Ascending aorta (tissue), 2 donors: ENCODE results near the gene LAMTOR3. TPM values are rescaled to one million over a fixed set of nuclear protein-coding genes. Genes with fewer than 3 reads are reported as not detected.

ENCODE experiments used
- DNase-seq, 2 donors: peaks; one replicate each; pipeline ENCODE4 v3.0.0-alpha.2; 2019; ENCODE audit warnings: low spot score in 2 of 2
- H3K27ac ChIP-seq, 2 donors: fragments of 200-600 bp; sonication (generic); one replicate each; pipeline ENCODE4 v1.5.1; 2016 to 2017; ENCODE audit warnings: mild to moderate bottlenecking in 1 of 2
- H3K27me3 ChIP-seq: fragments of 200-600 bp; sonication (generic); one replicate; pipeline ENCODE4 v1.5.1; 2017
- H3K36me3 ChIP-seq, 2 donors: fragments of 200-600 bp; sonication (generic); one replicate each; pipeline ENCODE4 v1.5.1; 2016
- H3K4me1 ChIP-seq, 2 donors: fragments of 200-600 bp; sonication (generic); one replicate each; pipeline ENCODE4 v1.5.1; 2016 to 2017; ENCODE audit warnings: mild to moderate bottlenecking in 1 of 2
- H3K4me3 ChIP-seq, 2 donors: fragments of 200-600 bp; sonication (generic); one replicate each; pipeline ENCODE4 v1.5.1; 2016 to 2017; ENCODE audit warnings: mild to moderate bottlenecking in 1 of 2
- H3K9me3 ChIP-seq, 2 donors: fragments of 200-600 bp; sonication (generic); one replicate each; pipeline ENCODE4 v1.5.1; 2016
- intact Hi-C: fragments of 100-400 bp; cut with DNase I; formaldehyde crosslinking; loops from one replicate; pipeline ENCODE4 v1.15.1; 2023
- total RNA-seq: library from RNA; depleted of rRNA; stranded (reverse); fragments of >200 nt; gene quantifications from one replicate; pipeline ENCODE4 v1.1.0, GENCODE V29; 2016
- TF ChIP-seq, protein P1 (sequence below), 3 experiments: fragments of 200-600 bp in 2 of 3; fragments of 450-650 bp in 1 of 3; sonication (generic) in 2 of 3; IDR thresholded peaks; one replicate each; pipeline ENCODE4 v1.5.1; 2016 to 2019; ENCODE audit warnings: antibody characterized with exemption in 3 of 3, mild to moderate bottlenecking in 1 of 3, moderate library complexity in 1 of 3

LAMTOR3 gene
- total RNA-seq, 1 donor from 2014 or later = 9.6 TPM

DNA sequence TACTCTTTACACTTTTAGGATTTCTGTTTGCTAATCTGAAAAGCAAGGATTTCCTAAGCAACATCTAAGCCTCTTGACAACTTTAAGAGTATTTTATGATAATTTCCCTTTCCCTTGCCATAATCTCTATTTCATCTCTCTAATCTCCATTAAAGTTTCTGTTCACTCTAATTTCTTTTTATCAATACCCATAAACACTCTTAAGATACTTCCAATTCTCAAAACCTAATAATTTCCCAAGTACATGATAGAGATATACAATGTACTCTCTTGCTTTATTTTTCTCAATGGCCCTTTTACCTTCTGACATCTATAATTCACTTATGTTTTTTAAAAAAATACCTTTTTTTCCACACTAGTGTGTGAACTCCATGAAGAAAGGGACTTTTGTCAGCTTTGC is 50.8 kb downstream of the LAMTOR3 start:
- H3K9me3 ChIP-seq = no peaks in the 10 kb centered on the region
- peaks cover 0 to 3% of the 10 kb centered on the region in 2 donors for H3K4me1 ChIP-seq
- no peak overlapping the region for H3K27ac ChIP-seq
- no peak overlapping the region for H3K4me3 ChIP-seq
- intact Hi-C loops = no loop called here
- DNase-seq = no peak
- no peaks in the 10 kb centered on the region for H3K36me3 ChIP-seq
- TF ChIP-seq, protein P1, sequence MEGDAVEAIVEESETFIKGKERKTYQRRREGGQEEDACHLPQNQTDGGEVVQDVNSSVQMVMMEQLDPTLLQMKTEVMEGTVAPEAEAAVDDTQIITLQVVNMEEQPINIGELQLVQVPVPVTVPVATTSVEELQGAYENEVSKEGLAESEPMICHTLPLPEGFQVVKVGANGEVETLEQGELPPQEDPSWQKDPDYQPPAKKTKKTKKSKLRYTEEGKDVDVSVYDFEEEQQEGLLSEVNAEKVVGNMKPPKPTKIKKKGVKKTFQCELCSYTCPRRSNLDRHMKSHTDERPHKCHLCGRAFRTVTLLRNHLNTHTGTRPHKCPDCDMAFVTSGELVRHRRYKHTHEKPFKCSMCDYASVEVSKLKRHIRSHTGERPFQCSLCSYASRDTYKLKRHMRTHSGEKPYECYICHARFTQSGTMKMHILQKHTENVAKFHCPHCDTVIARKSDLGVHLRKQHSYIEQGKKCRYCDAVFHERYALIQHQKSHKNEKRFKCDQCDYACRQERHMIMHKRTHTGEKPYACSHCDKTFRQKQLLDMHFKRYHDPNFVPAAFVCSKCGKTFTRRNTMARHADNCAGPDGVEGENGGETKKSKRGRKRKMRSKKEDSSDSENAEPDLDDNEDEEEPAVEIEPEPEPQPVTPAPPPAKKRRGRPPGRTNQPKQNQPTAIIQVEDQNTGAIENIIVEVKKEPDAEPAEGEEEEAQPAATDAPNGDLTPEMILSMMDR (IDR thresholded peaks at IDR 0.05) = no peak
- no peaks in the 10 kb centered on the region for H3K27me3 ChIP-seq

DNA sequence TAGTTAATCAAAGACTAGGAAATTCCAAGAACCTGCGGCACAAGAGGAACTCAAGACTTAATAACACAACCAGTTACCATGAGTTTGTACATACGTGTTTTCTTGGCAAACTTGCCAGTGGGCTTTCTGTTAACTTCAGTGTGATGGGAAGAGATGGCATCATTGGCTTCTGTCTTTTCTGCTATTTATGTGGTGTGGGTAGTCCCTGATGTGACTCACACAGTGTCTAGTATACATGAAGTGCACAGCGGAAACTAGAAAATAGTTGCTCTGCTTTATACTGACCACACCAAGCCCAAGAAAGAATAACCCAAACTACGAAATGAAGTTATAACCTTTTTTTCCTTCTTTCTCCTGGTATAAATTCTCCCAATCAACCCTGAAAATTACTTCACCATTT is 53.1 kb downstream of the LAMTOR3 start:
- Histone ChIP-seq H3K4me1 (peaks cover 0 to 3% of the 10 kb centered on the region in 2 donors), H3K27me3 (no peaks in the 10 kb centered on the region), H3K9me3 (no peaks in the 10 kb centered on the region), H3K36me3 (no peaks in the 10 kb centered on the region), H3K4me3 (no peak overlapping the region), H3K27ac (no peak overlapping the region)
- DNase-seq = no peak
- TF ChIP-seq, protein P1 (IDR thresholded peaks at IDR 0.05) = no peak
- intact Hi-C loops = no loop called here

DNA sequence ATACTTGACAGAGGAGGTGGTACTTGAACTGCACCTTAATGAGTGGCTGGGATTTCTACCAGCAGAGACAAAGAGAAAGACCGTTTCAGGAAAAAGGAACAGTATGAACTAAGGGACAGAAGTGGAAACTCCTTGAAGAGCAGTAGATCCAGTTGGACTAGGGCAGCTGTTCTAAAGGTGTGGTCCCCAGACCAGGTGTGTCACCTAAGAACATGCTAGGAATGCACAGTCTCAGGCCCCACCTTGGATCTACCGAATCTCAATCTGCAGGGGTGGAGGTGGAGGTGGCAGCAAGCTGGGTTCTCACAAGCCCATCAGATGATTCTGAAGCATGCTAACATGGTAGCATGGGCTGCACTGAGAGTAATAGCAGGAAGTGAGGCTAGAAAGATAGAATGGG is 55.3 kb downstream of the LAMTOR3 start:
- no peak overlapping the region for H3K27ac ChIP-seq
- DNase-seq = no peak
- intact Hi-C loops = no loop called here
- no peaks in the 10 kb centered on the region for H3K36me3 ChIP-seq
- no peaks in the 10 kb centered on the region for H3K4me1 ChIP-seq
- TF ChIP-seq, protein P1 (IDR thresholded peaks at IDR 0.05) = no peak
- no peaks in the 10 kb centered on the region for H3K9me3 ChIP-seq
- H3K27me3 ChIP-seq = no peaks in the 10 kb centered on the region
- H3K4me3 ChIP-seq = no peak overlapping the region

DNA sequence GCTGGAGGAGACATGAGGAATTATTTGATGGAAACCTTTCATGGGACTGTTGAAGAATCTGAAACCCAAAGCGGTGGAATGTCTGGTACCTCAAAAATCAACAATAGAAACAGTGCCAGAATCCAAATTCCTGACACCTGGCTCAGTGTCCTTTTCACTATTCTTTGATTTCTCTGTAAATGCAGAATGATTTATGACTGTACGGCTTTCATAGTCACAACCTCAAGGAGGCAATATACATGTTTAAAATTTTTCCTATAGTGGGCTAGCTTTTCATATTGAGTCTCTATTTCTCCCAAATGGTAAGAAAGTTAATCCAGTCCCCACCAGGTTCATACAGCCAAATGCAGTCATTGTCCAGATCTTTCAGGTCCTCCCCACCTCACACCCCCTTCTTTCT is 58.3 kb downstream of the LAMTOR3 start:
- Histone ChIP-seq H3K27ac (no peak overlapping the region), H3K4me1 (peaks cover 0 to 3% of the 10 kb centered on the region in 2 donors), H3K36me3 (no peaks in the 10 kb centered on the region), H3K27me3 (no peaks in the 10 kb centered on the region), H3K9me3 (no peaks in the 10 kb centered on the region), H3K4me3 (no peak overlapping the region)
- intact Hi-C loops = no loop called here
- DNase-seq = no peak
- TF ChIP-seq, protein P1 (IDR thresholded peaks at IDR 0.05) = no peak

DNA sequence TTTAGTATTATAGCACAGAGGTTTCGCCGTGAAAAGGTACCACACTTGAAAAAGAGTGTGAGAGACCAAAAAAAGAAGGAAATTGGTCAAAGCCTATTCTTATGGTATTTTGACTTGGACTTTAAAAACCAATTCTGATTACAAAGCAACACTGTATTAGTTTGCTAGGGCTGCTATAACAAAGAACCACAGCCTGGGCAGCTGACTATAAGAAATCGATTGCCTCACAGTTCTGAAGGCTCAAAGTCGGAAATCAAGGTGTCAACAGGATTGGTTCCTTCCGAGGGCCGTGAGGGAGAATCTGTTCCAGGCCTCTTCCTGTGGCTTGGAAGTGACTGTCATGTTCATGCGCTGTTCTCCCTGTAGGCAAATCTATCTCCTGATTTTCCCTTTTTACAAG is 59.7 kb downstream of the LAMTOR3 start:
- intact Hi-C loops = no loop called here
- no peak for DNase-seq
- TF ChIP-seq, protein P1 (IDR thresholded peaks at IDR 0.05) = no peak
- H3K36me3 ChIP-seq = no peaks in the 10 kb centered on the region
- H3K4me1 ChIP-seq = peaks cover 0 to 3% of the 10 kb centered on the region in 2 donors
- no peak overlapping the region for H3K4me3 ChIP-seq
- H3K9me3 ChIP-seq = no peaks in the 10 kb centered on the region
- no peak overlapping the region for H3K27ac ChIP-seq
- H3K27me3 ChIP-seq = no peaks in the 10 kb centered on the region

DNA sequence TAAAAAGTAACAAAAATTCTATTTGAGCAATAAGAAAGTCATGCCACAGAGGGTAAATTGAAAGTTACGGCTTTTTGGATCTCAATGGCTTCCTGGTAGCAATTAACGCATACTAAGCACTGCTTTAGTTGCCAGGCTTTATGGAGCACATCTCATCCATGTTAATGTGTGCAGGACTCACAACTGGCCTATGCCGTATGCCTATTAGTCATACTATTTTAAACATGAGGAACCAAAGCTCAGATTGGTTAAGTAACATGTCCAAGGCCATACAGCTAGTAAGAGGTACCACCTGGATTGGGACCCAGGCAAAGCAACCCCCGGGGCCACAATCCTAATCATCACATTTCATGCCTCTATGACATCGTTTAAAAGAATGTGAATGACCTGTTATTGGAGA is 60.5 kb downstream of the LAMTOR3 start:
- no peaks in the 10 kb centered on the region for H3K9me3 ChIP-seq
- no peak for DNase-seq
- TF ChIP-seq, protein P1 (IDR thresholded peaks at IDR 0.05) = no peak
- H3K36me3 ChIP-seq = no peaks in the 10 kb centered on the region
- intact Hi-C loops = no loop called here
- no peak overlapping the region for H3K27ac ChIP-seq
- no peaks in the 10 kb centered on the region for H3K27me3 ChIP-seq
- no peak overlapping the region for H3K4me3 ChIP-seq
- H3K4me1 ChIP-seq = peaks cover 0 to 3% of the 10 kb centered on the region in 2 donors
